Measurements from ENCODE around the gene C4orf50.

GRCh38 chr4:5882947-5883346 is 135.3 kb downstream of the C4orf50 start:
- TF ChIP-seq, protein P1, sequence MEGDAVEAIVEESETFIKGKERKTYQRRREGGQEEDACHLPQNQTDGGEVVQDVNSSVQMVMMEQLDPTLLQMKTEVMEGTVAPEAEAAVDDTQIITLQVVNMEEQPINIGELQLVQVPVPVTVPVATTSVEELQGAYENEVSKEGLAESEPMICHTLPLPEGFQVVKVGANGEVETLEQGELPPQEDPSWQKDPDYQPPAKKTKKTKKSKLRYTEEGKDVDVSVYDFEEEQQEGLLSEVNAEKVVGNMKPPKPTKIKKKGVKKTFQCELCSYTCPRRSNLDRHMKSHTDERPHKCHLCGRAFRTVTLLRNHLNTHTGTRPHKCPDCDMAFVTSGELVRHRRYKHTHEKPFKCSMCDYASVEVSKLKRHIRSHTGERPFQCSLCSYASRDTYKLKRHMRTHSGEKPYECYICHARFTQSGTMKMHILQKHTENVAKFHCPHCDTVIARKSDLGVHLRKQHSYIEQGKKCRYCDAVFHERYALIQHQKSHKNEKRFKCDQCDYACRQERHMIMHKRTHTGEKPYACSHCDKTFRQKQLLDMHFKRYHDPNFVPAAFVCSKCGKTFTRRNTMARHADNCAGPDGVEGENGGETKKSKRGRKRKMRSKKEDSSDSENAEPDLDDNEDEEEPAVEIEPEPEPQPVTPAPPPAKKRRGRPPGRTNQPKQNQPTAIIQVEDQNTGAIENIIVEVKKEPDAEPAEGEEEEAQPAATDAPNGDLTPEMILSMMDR (IDR thresholded peaks at IDR 0.05; ENCODE audit: insufficient read depth, low read length, poor library complexity, severe bottlenecking): no peak
- no peak for TF ChIP-seq EZH2phosphoT487 (conservative IDR thresholded peaks at IDR 0.05; ENCODE audit: low read length)

Measured in SU-DHL-6 (cell line).